Measurements from ENCODE around the gene OR6S1. TPM values are rescaled to one million over a fixed set of nuclear protein-coding genes. Genes with fewer than 3 reads are reported as not detected.
"Not testable (repeated sequence)": the region's sequence is repeated elsewhere in the genome, so short reads cannot be mapped to it uniquely, and the experiment has no call there.

OR6S1 gene
- total RNA-seq, 4 donors from 2014 or later, result not detected

GRCh38 chr14:20620798-20621478, 20.6 kb downstream of the OR6S1 start:
- TF ChIP-seq CTCF (IDR thresholded peaks at IDR 0.05), result no peak
- ATAC-seq (ENCODE audit: low FRiP score) (no peak), DNase-seq (ENCODE audit: low spot score) (no peak)

- DNase-seq (ENCODE audit: low spot score); ATAC-seq (ENCODE audit: low FRiP score): not testable (repeated sequence)
Measured at GRCh38 chr14:20619688-20620087, 21.8 kb downstream of the OR6S1 start.

- DNase-seq (ENCODE audit: low spot score) (no peak), ATAC-seq (ENCODE audit: low FRiP score) (no peak)
- no peak for TF ChIP-seq CTCF (IDR thresholded peaks at IDR 0.05)
Measured at GRCh38 chr14:20618271-20618749, 23.2 kb downstream of the OR6S1 start.

GRCh38 chr14:20617138-20618003, 24.1 kb downstream of the OR6S1 start:
- ATAC-seq (ENCODE audit: low FRiP score) (no peak), DNase-seq (ENCODE audit: low spot score) (no peak)
- no peak for TF ChIP-seq CTCF (IDR thresholded peaks at IDR 0.05)

- DNase-seq (ENCODE audit: low spot score) (no peak), ATAC-seq (ENCODE audit: low FRiP score) (no peak)
- TF ChIP-seq CTCF (IDR thresholded peaks at IDR 0.05), result no peak
Measured at GRCh38 chr14:20615996-20616395, 25.5 kb downstream of the OR6S1 start.

- DNase-seq (ENCODE audit: low spot score) (no peak), ATAC-seq (ENCODE audit: low FRiP score) (peak; percentile 5)
- TF ChIP-seq CTCF (IDR thresholded peaks at IDR 0.05), result no peak
Measured at GRCh38 chr14:20614038-20614840, 27.3 kb downstream of the OR6S1 start.

All from omental fat pad (tissue), 4 donors.